AG04449 (cell line): ENCODE results near the gene PRR23A.

Source experiments
- CTCF ChIA-PET: fragments of 350-600 bp; formaldehyde crosslinking; extraction: SDS; loops from one replicate; lab custom pipeline; 2021; ENCODE audit warnings: antibody characterized with exemption; lab: Yijun Ruan, JAX
- POLR2A ChIA-PET: fragments of 400-600, 350-600 bp; formaldehyde crosslinking; extraction: SDS; loops from one replicate; lab custom pipeline; 2020; ENCODE audit warnings: antibody characterized with exemption, inconsistent platforms; lab: Yijun Ruan, JAX
- DNase-seq: peaks from one replicate; pipeline ENCODE4 v3.0.0-alpha.2; 2010; ENCODE audit warnings: low read depth, low spot score
- H3K4me3 ChIP-seq: 2 replicates; pipeline ENCODE4 v1.5.1; 2011; ENCODE audit warnings: low read depth, mild to moderate bottlenecking, control low read depth, low read length
- TF ChIP-seq, protein P1 (sequence below): IDR thresholded peaks from one replicate; pipeline ENCODE4 v1.5.1; 2011; ENCODE audit warnings: mild to moderate bottlenecking, moderate library complexity, low read length, control low read depth, inconsistent platforms; ENCODE audit not compliant: insufficient read depth; ENCODE audit errors: missing control alignments

PRR23A gene

GRCh38 chr3:139006051-139006716 lies at the start of gene PRR23A:
PRR23A (minus strand) TSS chr3:139006268; CDS start chr3:139006268, 0 bp downstream.
- ChIA-PET POLR2A (no interaction called here), CTCF (no interaction called here)
- TF ChIP-seq, protein P1, sequence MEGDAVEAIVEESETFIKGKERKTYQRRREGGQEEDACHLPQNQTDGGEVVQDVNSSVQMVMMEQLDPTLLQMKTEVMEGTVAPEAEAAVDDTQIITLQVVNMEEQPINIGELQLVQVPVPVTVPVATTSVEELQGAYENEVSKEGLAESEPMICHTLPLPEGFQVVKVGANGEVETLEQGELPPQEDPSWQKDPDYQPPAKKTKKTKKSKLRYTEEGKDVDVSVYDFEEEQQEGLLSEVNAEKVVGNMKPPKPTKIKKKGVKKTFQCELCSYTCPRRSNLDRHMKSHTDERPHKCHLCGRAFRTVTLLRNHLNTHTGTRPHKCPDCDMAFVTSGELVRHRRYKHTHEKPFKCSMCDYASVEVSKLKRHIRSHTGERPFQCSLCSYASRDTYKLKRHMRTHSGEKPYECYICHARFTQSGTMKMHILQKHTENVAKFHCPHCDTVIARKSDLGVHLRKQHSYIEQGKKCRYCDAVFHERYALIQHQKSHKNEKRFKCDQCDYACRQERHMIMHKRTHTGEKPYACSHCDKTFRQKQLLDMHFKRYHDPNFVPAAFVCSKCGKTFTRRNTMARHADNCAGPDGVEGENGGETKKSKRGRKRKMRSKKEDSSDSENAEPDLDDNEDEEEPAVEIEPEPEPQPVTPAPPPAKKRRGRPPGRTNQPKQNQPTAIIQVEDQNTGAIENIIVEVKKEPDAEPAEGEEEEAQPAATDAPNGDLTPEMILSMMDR: no peak

GRCh38 chr3:139052802-139053600 lies 46.9 kb upstream of the PRR23A start:
- DNase-seq: no peak
- POLR2A ChIA-PET: no interaction called here
- H3K4me3 ChIP-seq: no peak overlapping the region
- CTCF ChIA-PET: no interaction called here
- TF ChIP-seq, protein P1: no peak

More at GRCh38 chr3:139006051-139006716, at the start of gene PRR23A:
- no peak for DNase-seq
- H3K4me3 ChIP-seq: no peak within 1 kb of the TSS

- ChIA-PET POLR2A (no interaction called here), CTCF (no interaction called here)
- no peak within 1 kb of the TSS for H3K4me3 ChIP-seq
- TF ChIP-seq, protein P1: no peak
- no peak for DNase-seq
Measured at GRCh38 chr3:139044366-139045210, 38.5 kb upstream of the PRR23A start, which contains the start of gene PRR23C. PRR23C (minus strand) TSS chr3:139044892; CDS start chr3:139044620, 272 bp downstream.

DNA sequence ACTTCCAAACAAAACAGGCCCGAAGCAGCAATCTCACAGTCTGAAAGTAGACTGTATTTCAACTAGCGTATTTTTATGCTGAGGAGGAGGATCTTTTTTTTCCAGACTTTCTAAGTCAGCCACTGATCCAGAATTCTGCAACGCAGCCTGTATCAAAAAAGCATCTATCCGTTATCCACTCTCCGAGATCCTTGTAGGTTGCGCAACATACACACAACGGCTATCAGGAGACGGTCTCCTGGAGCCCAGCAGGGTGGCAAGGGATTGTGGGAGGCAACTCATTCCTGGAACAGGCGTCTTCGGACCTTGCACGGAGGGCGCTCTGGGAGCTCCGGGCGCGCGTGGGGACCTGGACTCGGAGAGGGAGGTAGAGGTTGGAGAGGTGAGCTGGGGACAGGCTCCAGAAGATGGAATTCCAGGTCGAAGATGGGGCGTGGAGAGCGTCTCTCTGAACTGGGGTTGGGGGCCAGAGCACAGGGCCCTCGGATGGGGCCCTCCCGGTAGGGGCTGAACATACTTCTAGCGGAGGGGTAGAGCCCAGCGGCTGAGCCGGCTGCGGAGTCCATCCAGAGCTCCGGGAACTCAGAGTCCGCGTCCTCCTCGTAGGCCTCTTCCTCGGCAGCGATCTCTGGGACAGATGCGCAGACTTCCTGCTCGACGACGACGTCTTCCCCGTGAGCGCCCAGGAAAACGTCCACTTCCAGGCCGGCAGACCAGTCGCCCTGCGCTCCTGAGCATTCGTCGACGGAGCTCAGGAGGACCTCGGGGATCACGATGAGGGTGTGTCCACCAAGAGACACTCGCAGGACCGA lies 37.7 kb upstream of the PRR23A start:
- CTCF ChIA-PET: no interaction called here
- DNase-seq: no peak
- TF ChIP-seq, protein P1: no peak
- POLR2A ChIA-PET: no interaction called here
- H3K4me3 ChIP-seq: no peak overlapping the region

GRCh38 chr3:139037478-139037877 lies 31.4 kb upstream of the PRR23A start:
- POLR2A ChIA-PET: no interaction called here
- no peak for DNase-seq
- H3K4me3 ChIP-seq: no peak overlapping the region
- CTCF ChIA-PET: no interaction called here
- TF ChIP-seq, protein P1: no peak
